VCaP (cell line): Measurements from ENCODE around the gene MKLN1.
A peak's percentile ranks its signal among the peaks of the same experiment; 100 is the strongest.

ENCODE experiments used
- H3K27ac ChIP-seq: fragments of 450-650 bp; 2 replicates; pipeline ENCODE4 v1.5.1; 2017
- TF ChIP-seq, protein P1 (sequence below): fragments of 450-650 bp; conservative IDR thresholded peaks from 2 replicates; pipeline ENCODE4 v1.5.1; 2017; ENCODE audit warnings: mild to moderate bottlenecking, moderate library complexity

Gene MKLN1

DNA sequence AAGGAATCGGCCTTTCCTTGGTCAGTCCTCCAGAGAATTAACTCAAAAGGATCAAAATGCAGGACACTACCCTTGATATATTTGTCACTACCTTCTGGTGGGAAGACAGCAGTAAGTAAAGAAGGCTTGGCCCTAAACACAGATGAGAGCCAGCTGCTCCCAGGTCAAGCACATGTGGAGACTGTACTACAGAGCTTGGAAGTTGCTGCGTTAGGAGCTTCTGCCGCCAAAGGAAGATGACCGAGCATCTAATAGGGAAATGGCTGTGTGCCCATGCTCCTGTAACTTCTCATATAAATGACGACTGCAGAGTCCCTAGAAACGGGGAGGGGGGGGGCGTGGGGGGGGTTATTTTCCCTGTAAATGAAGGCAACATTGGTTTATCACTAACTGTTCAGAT is 169.8 kb downstream of the MKLN1 start:
- H3K27ac ChIP-seq = no peak overlapping the region
- TF ChIP-seq, protein P1, sequence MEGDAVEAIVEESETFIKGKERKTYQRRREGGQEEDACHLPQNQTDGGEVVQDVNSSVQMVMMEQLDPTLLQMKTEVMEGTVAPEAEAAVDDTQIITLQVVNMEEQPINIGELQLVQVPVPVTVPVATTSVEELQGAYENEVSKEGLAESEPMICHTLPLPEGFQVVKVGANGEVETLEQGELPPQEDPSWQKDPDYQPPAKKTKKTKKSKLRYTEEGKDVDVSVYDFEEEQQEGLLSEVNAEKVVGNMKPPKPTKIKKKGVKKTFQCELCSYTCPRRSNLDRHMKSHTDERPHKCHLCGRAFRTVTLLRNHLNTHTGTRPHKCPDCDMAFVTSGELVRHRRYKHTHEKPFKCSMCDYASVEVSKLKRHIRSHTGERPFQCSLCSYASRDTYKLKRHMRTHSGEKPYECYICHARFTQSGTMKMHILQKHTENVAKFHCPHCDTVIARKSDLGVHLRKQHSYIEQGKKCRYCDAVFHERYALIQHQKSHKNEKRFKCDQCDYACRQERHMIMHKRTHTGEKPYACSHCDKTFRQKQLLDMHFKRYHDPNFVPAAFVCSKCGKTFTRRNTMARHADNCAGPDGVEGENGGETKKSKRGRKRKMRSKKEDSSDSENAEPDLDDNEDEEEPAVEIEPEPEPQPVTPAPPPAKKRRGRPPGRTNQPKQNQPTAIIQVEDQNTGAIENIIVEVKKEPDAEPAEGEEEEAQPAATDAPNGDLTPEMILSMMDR = no peak

DNA sequence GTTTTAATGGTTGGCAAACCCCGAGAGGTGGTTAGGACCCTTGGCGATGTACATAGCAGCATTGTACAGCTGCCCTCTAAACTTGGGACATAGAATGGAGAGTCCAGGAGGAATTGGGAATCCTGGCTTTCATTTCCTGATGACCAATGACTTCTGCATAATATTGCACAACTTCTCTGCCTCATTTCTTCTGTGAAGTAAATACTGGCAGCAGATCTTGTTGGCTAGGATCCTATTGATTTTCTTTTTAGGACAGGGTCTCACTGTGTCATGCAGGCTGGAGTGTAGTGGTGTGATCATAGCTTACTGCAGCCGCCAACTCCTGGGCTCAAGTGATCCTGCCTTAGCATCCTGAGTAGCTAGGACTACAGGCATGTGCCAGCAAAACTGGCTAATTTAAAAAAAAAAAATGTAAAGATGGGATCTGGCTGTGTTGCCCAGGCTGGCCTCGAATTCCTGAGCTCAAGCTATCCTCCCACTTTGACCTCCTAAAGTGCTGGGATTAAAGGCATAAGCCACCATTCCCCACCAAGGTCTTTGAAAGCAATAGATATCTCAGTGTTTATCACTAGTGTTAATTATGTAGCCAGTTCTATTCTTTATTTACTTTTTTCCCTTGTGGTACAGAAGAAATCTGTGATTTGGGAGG is 170.7 kb downstream of the MKLN1 start:
- no peak overlapping the region for H3K27ac ChIP-seq
- TF ChIP-seq, protein P1 = no peak

DNA sequence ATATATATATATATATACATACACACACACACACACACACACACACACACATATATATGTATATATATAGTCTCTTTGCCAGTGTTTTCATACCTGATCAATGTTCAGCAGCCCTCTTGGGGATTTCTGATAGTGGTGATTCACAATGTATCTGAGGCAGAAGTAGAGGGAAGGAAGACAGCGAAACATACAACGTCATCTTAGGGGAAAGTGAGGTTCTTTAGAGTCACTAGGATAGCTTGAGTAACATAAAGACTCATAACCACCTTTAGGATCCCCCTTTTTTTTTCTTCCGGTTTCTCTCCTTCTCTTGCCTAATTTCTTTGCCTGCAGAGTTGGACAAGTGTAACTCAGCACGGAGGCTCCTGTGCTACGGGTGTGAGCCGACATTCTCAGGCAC is 172.1 kb downstream of the MKLN1 start:
- TF ChIP-seq, protein P1 = no peak
- no peak overlapping the region for H3K27ac ChIP-seq

DNA sequence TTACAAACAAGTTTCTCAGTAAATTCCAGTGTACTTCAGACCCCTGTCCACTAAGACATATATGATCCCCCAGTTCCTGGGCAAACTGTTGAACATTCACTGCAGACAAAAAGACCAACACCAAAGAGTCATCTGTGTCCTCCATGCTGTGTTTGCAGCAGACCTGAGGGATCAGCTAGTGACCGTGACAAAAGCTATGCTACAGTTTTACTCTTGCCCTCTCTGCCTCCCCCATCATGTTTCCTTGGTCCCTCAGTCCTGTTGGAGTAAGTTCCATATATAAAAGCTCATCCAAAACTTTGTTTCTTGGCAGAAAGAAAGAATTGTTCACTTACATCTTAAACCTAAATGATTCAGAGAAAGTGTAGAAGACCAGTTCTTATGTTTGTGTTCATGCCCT is 172.7 kb downstream of the MKLN1 start:
- H3K27ac ChIP-seq = no peak overlapping the region
- TF ChIP-seq, protein P1 = no peak

DNA sequence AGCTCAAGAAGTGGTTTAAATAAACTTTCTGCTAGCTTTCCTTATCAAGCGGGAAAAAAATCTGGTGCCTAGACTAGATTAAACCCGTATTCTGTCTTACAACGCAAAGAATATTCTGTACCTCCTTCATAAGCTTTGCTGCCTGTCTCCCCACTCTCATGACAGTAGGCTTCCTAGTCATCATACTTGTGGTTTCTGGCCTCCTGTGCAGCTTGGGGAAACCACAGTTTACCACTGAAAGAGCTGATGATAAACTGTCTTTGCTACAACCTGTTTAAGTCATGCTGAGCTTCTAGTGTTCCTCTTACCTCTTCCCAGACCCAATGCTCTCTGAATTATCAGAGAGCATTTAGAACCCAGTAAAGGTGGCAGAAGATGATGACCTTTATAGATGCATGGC is 173.7 kb downstream of the MKLN1 start:
- no peak overlapping the region for H3K27ac ChIP-seq
- TF ChIP-seq, protein P1 = no peak

DNA sequence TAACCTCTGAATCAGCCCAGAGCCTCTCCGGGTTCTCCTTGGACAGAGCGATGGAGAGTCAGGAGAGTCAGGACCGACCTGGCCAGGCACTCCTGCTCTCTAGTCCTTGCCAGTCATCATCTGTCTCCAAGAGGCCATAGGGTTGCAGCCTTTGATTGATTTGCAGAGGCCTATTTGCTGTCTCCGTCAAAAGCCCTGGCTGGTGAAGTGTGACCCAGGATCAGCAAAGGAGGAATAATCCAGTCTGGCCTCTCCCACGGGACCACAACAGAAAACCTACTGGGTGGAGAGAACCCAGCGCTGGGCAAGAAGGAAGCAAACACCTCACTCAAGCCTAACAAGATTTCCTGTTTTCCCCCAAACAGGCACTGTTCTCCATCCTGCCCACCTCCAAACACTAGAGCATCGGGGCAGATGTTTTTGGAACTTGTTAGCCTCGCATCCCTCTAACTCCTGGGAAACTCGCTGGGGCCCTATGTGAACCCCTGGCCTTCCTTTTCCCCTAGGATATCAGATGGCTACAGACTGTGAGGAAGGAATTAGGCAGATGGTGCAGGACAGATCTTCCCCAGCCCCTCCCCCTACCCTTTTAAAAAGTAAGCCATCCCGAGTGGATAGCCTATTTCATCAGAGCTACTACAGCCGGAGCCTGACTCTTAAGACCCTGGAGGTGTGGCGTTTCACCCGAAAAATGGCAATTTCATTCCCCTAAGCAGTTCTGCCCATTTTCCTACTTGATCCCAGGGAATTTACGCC is 174.4 kb downstream of the MKLN1 start:
- TF ChIP-seq, protein P1 = no peak

DNA sequence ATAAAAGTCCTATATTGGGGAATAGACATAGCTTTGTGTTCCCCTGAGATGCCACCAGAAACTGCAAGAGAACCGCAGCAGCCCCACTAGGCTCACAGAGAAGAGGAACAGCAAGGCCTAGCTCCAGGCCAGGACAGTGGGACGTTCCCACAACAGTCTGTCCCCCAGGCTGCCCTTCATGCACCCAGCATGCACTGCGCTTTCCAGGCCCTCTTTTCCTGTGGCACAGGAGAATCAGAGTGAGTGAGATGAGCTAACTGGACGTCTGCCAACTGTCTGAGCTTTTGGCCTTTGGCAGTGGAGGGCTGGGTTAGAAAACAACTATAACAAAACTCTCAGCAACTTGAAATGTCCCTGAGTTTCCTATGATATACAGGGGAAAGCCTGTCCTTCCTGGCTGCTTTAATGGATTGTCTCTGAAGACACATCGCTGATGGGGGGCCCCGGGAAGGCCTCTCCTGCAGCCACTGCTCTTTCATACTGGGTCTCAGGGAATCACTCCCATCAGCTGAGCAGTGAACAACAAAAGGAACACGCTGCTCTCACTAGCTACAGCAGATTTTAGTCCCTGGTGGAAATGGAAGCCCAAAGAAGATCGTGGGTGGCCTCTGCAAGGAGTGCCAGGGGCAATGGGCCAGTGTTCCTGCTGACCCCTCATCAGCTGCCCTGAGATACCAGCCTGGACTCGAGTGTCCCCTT is 175.3 kb downstream of the MKLN1 start:
- TF ChIP-seq, protein P1 = no peak
- peak overlapping the region; percentile 40 for H3K27ac ChIP-seq

More for the DNA sequence above, 174.4 kb downstream of the MKLN1 start:
- peak overlapping the region; percentile 40; the same call in 1 of the 2 replicates for H3K27ac ChIP-seq
